Jurkat, Clone E6-1 (cell line): ENCODE results near the gene HGS.

Experiments
- DNase-seq: peaks from one replicate; pipeline ENCODE4 v3.0.0-alpha.2; 2011; ENCODE audit warnings: low read depth, low spot score
- H3K4me3 ChIP-seq: 2 replicates; pipeline ENCODE4 v1.5.1; 2011; ENCODE audit warnings: mild to moderate bottlenecking, low read length, control low read depth, moderate library complexity

Gene HGS

GRCh38 chr17:81682565-81683207 is 1.1 kb upstream of the HGS start:
- no peak for DNase-seq
- peak overlapping the region; percentile 91 for H3K4me3 ChIP-seq

GRCh38 chr17:81683208-81683583 is 615 bp upstream of the HGS start:
- no peak for DNase-seq

DNA sequence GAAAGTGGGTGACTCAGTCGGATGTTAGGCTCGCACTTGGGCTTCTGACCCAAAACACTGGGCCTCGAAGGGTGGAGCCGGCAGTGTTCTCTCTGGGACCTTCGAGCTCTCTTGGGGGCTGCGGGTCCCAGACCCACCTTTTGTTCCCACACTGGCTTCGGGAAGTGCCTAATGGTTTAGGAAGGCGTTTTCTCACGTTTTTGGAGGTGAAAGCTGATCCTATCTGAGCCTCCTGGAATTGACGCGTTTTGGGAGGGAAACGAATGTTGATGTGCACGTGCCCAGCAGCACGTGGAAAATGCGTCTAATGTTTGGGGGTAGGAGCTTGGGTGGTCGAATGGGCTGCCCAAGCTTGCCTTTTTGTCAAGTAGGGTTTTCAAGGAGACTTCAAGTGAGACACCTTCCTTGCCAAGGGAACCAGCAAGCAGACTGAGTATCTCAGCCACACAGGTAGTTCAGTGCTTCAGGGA is 666 bp downstream of the HGS start:
- peak overlapping the region; percentile 94 for H3K4me3 ChIP-seq
- no peak for DNase-seq

More at GRCh38 chr17:81683208-81683583, 615 bp upstream of the HGS start:
- peak overlapping the region; percentile 91 for H3K4me3 ChIP-seq

DNA sequence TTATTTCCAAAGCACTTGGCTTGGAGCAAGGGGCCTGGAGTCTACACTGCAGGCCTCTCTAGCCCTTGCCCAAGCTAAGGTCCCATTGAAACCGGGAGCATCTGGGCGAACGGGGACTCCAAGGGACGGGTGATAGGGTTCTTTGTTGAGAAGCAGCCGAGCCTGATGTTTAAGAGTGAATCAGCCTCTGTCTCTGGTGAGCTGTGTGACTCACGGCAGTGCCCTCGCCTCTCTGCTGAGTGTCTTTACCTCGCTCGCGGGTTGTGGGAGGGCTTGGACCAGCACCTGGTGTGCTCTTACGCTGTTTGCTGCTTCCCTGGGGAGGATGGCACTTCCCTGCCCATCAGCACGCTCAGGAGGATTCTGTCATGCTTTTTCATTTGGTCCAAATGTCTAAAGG is 1.3 kb downstream of the HGS start:
- DNase-seq, result no peak
- peak overlapping the region; percentile 94 for H3K4me3 ChIP-seq

DNA sequence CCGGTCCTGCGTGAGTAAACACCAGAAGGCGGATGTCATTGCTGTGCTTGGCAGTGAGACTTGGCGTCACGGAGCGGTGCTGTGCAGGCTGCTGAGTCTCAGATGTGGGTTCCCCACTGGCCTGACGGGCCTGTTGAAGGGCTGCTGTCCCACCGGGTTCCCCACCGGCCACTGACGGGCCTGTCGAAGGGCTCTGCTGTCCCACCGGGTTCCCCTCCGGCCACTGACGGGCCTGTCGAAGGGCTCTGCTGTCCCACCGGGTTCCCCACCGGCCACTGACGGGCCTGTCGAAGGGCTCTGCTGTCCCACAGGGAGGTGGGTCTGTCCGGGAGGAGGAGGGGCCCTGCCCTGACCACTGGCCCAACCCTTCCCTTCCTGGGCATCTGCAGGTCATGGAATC is 2.8 kb downstream of the HGS start:
- no peak overlapping the region for H3K4me3 ChIP-seq
- no peak for DNase-seq

GRCh38 chr17:81687770-81688541 is 4.1 kb downstream of the HGS start:
- DNase-seq, result no peak
- no peak overlapping the region for H3K4me3 ChIP-seq

GRCh38 chr17:81688616-81689015 is 4.8 kb downstream of the HGS start:
- DNase-seq, result no peak
- H3K4me3 ChIP-seq, result no peak overlapping the region

DNA sequence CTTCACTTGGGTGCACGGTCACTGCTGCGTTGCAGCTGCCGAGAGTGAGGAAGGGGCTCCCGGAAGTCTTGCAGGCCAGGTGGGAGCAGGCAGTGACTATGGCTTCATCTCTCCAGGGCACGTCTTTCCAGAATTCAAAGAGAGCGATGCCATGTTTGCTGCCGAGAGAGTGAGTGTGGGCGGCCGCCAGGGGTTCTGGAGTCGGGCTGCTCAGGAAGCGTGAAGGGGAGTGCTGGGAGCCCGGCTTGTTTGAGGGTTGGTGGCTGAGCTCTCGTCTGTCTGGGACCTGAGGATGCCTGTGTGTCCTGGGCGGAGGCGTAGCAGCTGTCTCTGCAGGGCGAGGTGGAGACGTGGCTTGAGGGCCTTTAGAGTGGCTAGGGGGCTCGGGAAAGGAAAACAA is 6.3 kb downstream of the HGS start:
- no peak for DNase-seq
- H3K4me3 ChIP-seq, result no peak overlapping the region

- no peak for DNase-seq
- no peak overlapping the region for H3K4me3 ChIP-seq
Observed at GRCh38 chr17:81690549-81690948, 6.7 kb downstream of the HGS start.

DNA sequence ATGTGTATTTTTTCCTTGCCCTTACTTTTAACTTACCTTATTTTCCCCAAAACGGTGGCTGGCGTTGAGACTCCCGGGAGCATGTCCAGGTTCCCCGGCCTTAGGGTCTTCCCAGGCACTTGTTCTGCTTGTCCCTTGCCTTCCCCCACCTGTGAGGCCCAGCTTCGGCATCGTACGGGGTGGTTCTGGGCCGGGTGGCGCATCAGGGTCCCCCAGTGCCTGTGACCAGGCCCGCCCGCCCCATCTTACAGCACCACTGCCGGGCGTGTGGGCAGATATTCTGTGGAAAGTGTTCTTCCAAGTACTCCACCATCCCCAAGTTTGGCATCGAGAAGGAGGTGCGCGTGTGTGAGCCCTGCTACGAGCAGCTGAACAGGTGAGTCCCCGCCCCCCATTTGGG is 7.4 kb downstream of the HGS start:
- DNase-seq, result no peak
- no peak overlapping the region for H3K4me3 ChIP-seq

DNA sequence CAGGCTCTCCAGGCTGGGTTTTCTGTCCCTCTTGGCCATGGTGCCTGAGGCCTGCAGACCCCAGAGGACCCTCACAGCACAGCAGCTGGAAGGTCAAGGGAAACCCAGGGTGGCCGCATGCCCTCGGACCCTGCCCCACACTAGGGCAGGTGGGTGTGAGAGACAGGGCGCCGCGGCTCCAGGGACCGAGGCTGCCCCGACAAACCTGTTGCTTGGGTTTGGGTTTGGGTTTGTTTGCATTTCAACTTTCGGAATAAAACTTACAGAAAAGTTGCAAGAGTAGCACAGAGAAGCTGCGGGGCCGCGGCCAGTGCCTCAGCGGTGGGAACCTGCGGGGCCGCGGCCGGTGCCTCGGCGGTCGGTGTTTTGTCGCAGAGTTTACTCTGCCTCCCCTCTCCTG is 7.8 kb downstream of the HGS start:
- no peak for DNase-seq
- no peak overlapping the region for H3K4me3 ChIP-seq

GRCh38 chr17:81693509-81694210 is 9.8 kb downstream of the HGS start:
- H3K4me3 ChIP-seq, result no peak overlapping the region
- DNase-seq, result no peak

- H3K4me3 ChIP-seq, result no peak overlapping the region
- no peak for DNase-seq
Observed at GRCh38 chr17:81694810-81695209, 11.0 kb downstream of the HGS start.

GRCh38 chr17:81695211-81695610 is 11.4 kb downstream of the HGS start:
- H3K4me3 ChIP-seq, result no peak overlapping the region
- DNase-seq, result no peak

DNA sequence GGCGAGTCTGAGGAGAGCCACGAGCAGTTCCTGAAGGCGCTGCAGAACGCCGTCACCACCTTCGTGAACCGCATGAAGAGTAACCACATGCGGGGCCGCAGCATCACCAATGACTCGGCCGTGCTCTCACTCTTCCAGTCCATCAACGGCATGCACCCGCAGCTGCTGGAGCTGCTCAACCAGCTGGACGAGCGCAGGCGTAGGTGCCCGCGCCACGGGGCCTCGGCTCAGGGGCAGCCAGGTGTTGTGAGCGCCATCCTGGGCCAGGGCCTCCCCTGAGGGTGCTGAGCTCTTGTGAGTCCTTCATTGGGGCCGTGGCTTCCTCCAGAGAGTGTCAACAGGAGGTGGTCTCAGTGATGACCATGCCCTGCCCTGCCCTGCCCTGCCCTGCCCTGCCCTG is 12.0 kb downstream of the HGS start:
- H3K4me3 ChIP-seq, result no peak overlapping the region
- DNase-seq, result no peak

DNA sequence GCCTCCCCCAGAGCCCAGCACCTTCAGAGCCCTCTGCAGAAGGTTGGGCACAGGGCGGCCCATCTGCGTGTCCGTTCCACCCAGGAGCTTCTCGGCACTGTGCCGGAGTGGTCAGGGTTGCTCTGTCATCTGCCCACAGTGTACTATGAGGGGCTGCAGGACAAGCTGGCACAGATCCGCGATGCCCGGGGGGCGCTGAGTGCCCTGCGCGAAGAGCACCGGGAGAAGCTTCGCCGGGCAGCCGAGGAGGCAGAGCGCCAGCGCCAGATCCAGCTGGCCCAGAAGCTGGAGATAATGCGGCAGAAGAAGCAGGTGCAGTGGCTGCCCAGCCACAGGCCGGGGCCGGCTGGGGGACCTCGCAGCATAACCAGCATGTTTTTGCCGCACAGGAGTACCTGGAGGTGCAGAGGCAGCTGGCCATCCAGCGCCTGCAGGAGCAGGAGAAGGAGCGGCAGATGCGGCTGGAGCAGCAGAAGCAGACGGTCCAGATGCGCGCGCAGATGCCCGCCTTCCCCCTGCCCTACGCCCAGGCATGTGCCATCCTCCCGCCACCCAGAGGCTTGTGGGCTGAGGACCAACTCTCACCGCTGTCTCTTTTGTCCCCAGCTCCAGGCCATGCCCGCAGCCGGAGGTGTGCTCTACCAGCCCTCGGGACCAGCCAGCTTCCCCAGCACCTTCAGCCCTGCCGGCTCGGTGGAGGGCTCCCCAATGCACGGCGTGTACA is 12.6 kb downstream of the HGS start:
- H3K4me3 ChIP-seq, result no peak overlapping the region
- DNase-seq, result no peak

DNA sequence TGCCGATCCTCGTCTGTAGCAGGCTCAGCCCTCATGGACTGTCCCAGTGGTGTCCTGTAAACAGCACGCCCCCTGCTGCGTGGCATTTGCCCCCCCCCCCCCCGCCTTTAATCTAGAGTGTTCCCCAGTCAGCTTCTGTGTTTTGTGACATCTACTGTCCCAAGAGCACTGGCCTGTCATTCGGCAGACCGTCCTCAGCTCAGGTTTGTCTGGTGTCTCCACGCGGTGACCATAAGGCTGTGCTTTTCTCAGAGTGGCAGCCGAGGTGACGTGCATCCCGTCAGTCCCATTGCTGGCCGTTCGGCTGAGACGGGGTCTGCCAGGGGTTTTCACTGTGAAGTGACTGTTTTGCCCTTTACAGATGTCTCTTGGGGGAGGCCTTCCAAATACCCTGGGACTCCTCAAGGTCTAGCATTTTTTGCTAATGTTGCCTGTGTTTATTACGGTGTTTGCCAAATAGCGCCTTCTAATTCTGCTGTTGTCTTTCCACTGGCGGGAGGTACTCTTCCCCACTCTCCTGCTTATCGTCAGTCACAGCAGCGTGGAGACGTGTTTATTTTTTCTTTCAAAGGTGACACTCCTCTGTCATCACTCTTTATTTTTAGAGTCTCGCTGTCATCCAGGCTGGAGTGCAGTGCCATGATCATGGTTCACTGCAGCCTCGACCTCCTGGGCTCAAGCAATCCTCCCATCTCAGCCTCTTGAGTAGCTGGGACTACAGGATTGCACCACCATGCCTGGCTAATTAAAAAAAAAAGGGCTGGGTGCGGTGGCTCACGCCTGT is 13.6 kb downstream of the HGS start:
- H3K4me3 ChIP-seq, result no peak overlapping the region
- DNase-seq, result no peak

DNA sequence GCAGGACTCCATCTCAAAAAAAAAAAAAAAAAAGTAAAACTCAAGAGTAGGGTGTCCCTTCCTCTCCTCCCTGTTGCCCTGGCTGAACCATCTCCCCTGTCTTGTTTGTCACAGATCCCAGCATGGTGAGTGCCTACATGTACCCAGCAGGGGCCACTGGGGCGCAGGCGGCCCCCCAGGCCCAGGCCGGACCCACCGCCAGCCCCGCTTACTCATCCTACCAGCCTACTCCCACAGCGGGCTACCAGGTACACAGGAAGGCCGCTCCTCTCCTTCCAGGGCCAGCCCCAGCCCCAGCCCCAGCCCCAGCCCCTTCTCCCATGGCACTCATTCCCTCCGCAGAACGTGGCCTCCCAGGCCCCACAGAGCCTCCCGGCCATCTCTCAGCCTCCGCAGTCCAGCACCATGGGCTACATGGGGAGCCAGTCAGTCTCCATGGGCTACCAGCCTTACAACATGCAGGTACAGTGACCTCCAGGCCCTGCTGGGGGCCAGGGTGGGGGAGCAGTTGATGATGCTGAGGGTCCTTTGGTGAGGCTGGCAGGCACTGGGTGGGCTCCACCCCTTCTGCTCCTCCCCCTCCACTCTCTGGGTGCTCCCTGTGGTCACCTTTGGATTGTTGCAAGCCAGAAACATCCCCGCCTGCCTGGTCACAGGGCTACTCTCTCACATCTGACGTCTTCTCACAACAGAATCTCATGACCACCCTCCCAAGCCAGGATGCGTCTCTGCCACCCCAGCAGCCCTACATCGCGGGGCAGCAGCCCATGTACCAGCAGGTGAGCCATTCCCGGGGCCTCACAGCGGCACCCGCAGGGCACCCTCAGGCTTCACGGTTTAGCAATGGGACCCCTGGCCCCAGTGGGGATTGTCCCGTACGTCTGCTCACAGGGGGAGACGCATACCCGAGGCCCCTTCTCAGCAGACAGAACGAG is 16.8 kb downstream of the HGS start:
- DNase-seq, result no peak
- H3K4me3 ChIP-seq, result no peak overlapping the region
